Chondrocyte (in vitro differentiated cells): ENCODE data around the gene MYBL2. TPM values are rescaled to one million over a fixed set of nuclear protein-coding genes. Genes with fewer than 3 reads are reported as not detected.

Experiments used
- DNase-seq: peaks from one replicate; pipeline ENCODE4 v3.0.0; 2021; ENCODE audit warnings: mixed read lengths, low spot score
- H3K27ac Mint-ChIP-seq: one replicate; pipeline ENCODE4 v1.8.0; 2021; ENCODE audit warnings: mild to moderate bottlenecking, moderate library complexity, mixed read lengths; ENCODE audit not compliant: unreplicated experiment
- H3K27me3 Mint-ChIP-seq: 2 replicates; pipeline ENCODE4 v1.8.0; 2021; ENCODE audit warnings: low read depth, mixed read lengths
- H3K36me3 Mint-ChIP-seq: 2 replicates; pipeline ENCODE4 v1.8.0; 2021; ENCODE audit warnings: low read depth, mixed read lengths
- H3K4me1 Mint-ChIP-seq: 2 replicates; pipeline ENCODE4 v1.8.0; 2021; ENCODE audit warnings: low read depth, mild to moderate bottlenecking, mixed read lengths
- H3K4me3 Mint-ChIP-seq: one replicate; pipeline ENCODE4 v1.8.0; 2021; ENCODE audit warnings: mild to moderate bottlenecking, moderate library complexity, mixed read lengths; ENCODE audit not compliant: unreplicated experiment
- H3K9me3 Mint-ChIP-seq: 2 replicates; pipeline ENCODE4 v1.8.0; 2021; ENCODE audit warnings: low read depth, mixed read lengths
- CTCF ChIP-seq: fragments of 200-600 bp; sonication (generic); IDR thresholded peaks from 2 replicates; pipeline ENCODE4 v1.5.0; 2021; ENCODE audit warnings: antibody characterized with exemption, mild to moderate bottlenecking, moderate library complexity
- total RNA-seq: library from RNA; stranded (reverse); gene quantifications from 3 replicates; pipeline ENCODE4 v1.2.1, GENCODE V29; 2021

MYBL2 gene
- total RNA-seq, 1 donor from 2014 or later: 16.8 TPM

DNA sequence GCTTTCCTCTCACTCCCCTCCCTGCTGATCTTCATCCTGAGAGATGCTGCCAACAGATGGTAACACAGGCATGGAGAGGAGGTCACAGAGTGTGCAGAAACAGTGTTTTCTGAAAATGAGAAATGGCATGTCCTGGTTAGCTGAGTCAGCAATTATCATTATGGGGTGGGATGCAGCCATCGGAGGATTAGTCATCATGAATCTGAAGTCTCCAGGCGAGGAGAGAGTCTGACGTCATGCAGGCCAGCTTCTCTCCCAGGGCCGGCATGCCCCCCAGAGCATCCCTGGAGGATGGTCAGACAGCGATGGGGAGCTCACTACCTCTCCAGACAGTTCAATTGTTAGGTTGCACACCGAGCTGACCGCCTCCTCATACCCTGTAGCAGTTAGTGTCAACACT, 64.6 kb downstream of the MYBL2 start:
- no peak for DNase-seq
- H3K4me3 Mint-ChIP-seq: no peak overlapping the region

GRCh38 chr20:43731927-43732326, 65.0 kb downstream of the MYBL2 start:
- Mint-ChIP-seq H3K36me3 (no peaks in the 10 kb centered on the region), H3K27me3 (peaks cover 35% of the 10 kb centered on the region), H3K4me1 (no peaks in the 10 kb centered on the region), H3K27ac (no peak overlapping the region), H3K4me3 (no peak overlapping the region), H3K9me3 (peaks cover 3% of the 10 kb centered on the region)
- no peak for DNase-seq
- TF ChIP-seq CTCF: no peak

More for the DNA sequence above, 64.6 kb downstream of the MYBL2 start:
- no peak overlapping the region for H3K27ac Mint-ChIP-seq
- TF ChIP-seq CTCF: no peak
- peaks cover 3% of the 10 kb centered on the region for H3K9me3 Mint-ChIP-seq
- H3K36me3 Mint-ChIP-seq: no peaks in the 10 kb centered on the region
- peaks cover 34% of the 10 kb centered on the region for H3K27me3 Mint-ChIP-seq
- H3K4me1 Mint-ChIP-seq: no peaks in the 10 kb centered on the region

GRCh38 chr20:43736588-43737158, 69.8 kb downstream of the MYBL2 start:
- no peaks in the 10 kb centered on the region for H3K4me1 Mint-ChIP-seq
- no peak for TF ChIP-seq CTCF
- H3K27ac Mint-ChIP-seq: no peak overlapping the region
- no peaks in the 10 kb centered on the region for H3K36me3 Mint-ChIP-seq
- H3K9me3 Mint-ChIP-seq: no peaks in the 10 kb centered on the region
- H3K4me3 Mint-ChIP-seq: no peak overlapping the region
- peaks cover 42% of the 10 kb centered on the region for H3K27me3 Mint-ChIP-seq
- DNase-seq: no peak

DNA sequence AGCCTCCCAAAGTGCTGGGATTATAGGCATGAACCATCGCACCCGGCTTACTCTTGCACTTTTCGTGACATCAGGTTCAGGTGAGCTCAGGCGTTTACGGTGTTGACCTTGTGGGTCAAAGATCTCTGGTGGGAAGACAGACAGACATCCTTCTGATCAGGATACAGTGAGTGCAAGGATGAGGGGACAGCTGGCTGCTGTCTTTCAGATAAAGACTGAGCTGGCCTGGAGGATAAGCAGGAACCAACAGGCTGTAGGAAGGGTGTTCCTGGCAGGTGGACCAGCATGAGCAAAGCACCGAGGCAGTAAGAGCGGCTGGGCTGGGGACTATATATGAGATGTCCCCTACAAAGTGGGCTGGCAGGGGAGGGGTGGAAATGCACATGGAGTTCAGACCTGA, 71.0 kb downstream of the MYBL2 start:
- H3K9me3 Mint-ChIP-seq: no peaks in the 10 kb centered on the region
- H3K27ac Mint-ChIP-seq: no peak overlapping the region
- H3K36me3 Mint-ChIP-seq: no peaks in the 10 kb centered on the region
- TF ChIP-seq CTCF: no peak
- no peak overlapping the region for H3K4me3 Mint-ChIP-seq
- no peaks in the 10 kb centered on the region for H3K4me1 Mint-ChIP-seq
- H3K27me3 Mint-ChIP-seq: peaks cover 41% of the 10 kb centered on the region
- no peak for DNase-seq

DNA sequence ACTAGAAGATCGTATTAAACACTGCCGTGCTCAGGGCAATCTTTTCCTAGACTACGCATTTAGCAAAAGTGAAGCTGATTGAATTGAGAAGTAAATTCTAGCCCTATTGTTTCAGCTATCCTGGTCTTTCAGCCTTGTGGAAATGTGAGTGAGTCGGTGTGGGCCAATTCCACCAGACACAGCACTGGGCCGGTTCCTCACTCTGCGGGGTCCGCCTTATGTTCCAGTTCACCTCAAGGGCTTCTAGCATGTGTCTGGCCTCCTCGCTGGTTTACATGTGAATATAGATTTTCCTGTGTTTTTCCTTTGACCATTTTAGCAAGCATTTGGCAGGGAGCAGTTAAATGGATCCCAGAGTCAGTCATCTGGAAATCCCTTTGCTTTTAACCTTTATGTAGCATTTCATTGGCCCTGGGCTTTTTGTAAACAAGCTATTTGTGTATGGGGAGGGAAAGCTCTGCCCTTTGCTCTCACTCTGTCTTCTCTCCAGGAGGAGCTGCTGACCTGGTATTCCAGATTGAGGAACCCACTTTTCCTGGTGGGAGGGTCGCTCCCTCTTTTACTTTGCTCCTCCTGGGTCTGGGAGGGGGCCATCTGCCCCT, 72.3 kb downstream of the MYBL2 start:
- Mint-ChIP-seq H3K4me3 (no peak overlapping the region), H3K36me3 (no peaks in the 10 kb centered on the region), H3K27me3 (peaks cover 41% of the 10 kb centered on the region), H3K4me1 (no peaks in the 10 kb centered on the region), H3K9me3 (no peaks in the 10 kb centered on the region), H3K27ac (no peak overlapping the region)
- no peak for DNase-seq
- no peak for TF ChIP-seq CTCF
